ENCODE data around the gene EXPH5.

The EXPH5 gene

DNA sequence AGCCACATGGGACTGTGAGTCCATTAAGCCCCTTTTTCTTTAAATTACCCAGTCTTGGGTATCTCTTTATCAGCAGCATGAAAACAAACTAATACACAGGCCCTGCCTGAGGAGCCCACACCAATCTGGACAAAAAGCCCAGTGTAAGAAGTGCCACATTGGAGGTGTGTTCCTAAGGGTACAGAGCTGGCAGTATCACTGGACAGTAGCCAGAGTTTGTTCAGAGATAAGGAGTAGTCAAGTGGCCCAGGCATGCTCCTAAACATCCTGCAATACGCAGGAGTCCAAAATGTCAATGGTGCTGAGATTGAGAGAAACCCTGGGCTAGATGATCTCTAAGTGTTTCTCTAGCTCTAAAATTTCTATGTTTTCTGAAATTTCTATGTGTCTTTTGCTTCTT lies 68.4 kb downstream of the EXPH5 start:
- in situ Hi-C loops (cut with HindIII; ENCODE audit: low sequenced_read_pairs), result no loop called here

DNA sequence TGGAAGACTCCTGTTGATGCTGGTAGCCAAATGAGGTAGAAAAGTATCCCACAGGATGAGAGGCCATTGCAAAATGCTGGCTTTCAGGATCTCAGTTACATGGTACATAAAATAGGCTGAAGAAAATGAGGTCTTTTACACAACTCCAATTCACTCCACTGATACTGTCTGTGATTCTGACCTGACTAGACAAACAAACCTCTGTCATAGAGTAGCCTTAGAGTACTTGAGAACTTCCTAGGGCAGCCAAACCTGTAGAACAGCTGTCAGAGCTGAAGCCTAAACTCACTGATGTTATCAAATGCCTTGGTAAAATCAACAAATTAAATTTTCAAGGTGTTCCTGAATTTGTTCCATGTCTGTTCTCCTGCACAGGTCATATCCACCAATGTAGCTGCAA lies 69.1 kb downstream of the EXPH5 start:
- in situ Hi-C loops (cut with HindIII; ENCODE audit: low sequenced_read_pairs), result no loop called here

DNA sequence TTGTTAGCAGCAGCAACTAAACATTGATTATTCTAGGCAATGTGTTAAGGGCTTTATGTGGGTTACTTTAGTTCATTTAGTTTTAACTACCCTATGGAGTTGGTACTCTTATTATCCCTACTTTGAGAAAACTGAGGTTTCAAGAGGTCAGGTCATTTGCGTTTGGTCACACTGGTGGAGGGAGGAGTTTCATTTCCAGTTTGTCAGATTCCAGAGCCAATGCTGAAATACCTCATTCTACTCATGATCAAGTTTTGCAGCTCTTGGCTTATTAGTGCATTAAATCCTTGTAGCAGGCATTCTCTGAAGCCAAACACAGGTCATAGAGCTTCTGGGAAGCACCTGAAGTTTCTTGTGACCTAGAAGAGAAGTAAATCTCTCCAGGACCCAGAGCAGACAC lies 71.2 kb downstream of the EXPH5 start:
- in situ Hi-C loops (cut with HindIII; ENCODE audit: low sequenced_read_pairs), result no loop called here

DNA sequence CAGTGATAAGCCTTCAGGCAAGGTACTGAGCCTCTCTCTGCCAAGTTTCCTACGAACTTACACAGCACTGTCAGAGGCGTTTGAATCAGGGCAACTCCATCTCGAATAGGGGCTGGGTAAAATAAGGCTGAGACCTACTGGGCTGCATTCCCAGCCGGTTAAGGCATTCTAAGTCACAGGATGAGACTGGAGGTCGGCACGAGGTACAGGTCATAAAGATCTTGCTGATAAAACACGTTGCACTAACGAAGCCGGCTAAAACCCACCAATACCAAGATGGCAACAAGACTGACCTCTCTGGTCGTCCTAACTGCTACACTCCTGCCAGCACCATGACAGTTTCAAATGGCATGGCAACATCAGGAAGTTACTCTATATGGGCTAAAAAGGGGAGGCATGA lies 75.0 kb downstream of the EXPH5 start:
- in situ Hi-C loops (cut with HindIII; ENCODE audit: low sequenced_read_pairs), result no loop called here

DNA sequence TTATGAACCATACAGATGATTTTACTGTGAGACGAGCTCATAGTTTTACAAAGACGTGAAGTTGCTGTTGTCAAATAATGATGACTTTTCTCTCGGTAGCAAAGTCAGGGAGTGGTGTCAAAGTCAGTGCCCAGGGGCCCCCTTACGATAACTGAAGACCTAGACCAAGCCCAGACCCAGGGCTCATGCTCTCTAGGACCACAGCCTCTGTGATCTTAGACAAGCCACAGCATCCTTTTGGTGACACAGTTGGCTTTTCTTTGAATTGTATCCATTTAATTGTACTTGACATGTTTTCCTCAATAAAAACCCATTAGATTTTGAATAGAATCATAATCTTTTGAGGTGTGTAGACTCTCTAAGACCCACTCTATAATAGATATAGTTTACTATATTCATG lies 77.4 kb downstream of the EXPH5 start:
- in situ Hi-C loops (cut with HindIII; ENCODE audit: low sequenced_read_pairs), result no loop called here

DNA sequence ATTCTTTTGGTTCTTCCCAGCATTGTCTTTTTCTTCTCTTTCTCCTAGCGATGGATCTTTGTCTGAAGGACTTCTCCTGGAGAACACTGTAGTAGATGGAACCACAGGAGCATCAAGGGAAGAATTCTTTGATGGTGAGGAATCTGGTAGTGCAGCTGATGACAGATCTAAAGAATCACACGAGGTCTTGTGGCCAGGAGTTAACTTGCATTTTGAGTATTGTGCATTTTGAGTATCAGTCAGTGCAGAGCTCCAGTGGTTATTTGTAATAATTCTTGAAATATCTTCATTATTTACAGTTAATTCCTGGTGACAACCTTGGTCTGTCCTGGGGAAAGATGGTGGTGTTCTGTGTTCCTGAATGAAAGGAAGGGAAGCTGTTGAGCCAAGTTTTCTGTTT lies 80.9 kb downstream of the EXPH5 start:
- in situ Hi-C loops (cut with HindIII; ENCODE audit: low sequenced_read_pairs), result no loop called here

DNA sequence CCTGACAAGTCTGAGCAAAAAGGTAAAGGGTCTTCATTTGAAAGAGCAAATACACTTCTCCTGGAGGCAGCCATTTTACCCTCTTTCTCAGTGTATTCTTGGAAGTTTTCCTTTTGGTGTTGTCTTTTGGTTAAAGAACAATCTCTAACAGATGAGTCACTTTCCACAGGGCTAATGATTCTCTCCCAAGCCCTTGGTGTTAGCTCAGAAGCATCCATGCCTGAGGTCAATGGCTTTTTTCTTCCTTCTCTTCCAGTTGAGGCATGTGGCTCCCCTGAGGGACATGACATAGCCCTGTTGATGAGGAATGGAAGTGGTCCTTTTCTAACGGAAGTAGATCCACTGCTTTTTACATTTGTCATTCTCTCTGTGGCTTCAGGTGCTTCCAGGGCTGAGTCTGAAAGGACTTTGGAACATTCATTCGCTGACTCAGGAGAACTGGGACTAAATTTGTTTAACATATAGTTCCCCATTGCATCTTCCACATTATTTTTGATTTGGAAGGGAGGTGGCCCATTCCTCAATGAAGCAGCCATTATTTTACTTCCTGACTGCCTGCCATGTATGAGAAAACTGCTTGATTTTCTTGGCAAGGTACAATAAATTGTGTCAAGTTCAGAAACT lies 81.6 kb downstream of the EXPH5 start:
- in situ Hi-C loops (cut with HindIII; ENCODE audit: low sequenced_read_pairs), result no loop called here

DNA sequence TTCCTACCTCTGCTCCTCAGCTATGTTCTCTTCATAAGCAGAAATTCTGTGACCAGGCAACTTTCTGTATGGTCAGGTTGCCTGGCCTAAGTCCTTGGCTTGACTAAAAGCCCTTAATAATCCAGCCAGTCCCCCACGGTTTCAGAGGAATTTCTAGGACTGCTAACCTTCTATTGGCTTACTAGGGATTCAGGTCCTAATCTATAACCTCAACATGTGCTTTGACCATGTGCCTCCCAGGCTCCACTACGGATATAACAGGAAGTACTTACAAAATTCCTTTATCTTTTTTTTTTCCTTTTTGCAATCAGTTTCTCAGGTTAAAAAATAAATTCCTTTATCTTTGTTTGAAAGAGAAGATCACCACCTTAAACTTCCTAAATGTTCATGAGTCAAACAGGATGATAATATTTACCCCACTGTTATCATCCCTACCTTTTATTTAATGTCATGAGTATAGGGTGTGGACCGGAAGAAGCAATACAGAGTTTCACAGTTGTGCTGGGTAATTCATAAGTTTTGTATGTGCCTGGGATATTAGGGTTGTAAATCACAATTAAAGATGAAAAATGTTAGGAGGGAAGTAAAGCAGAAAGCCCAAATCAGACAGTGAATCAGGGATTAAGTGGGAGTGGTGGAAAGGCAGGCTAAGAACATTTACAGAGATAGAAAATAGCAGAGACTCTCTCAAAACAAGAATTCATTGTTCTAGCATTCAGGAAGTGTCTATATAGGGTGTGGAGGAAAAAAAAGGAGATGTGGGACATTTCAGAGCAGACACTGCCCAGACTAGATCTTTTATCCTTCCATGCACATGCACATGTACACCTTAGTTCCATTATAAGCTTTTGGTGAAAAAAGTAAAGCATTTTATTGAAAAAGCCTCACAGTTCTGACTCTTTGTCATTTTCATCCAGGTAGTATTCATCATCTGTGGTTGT lies 84.6 kb downstream of the EXPH5 start:
- in situ Hi-C loops (cut with HindIII; ENCODE audit: low sequenced_read_pairs), result no loop called here

DNA sequence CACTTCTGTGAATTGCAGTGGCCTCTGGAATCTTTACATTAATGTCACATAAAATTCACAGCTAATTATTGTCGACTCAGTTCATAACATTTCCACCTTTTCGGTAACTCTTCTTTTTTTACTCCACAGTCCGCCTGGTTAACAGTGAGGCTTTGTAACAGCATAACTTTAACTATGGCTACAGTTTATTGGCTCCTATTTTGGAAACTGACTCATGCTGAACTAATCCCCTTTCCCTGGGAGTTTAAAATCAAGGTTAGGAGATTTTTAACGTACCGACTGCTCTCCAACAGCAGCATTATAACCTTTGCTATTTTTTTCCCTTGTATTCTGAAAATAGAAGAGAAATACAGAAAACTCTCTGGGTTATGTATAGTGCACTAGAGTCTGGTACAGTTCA lies 92.2 kb downstream of the EXPH5 start:
- in situ Hi-C loops (cut with HindIII; ENCODE audit: low sequenced_read_pairs), result no loop called here

DNA sequence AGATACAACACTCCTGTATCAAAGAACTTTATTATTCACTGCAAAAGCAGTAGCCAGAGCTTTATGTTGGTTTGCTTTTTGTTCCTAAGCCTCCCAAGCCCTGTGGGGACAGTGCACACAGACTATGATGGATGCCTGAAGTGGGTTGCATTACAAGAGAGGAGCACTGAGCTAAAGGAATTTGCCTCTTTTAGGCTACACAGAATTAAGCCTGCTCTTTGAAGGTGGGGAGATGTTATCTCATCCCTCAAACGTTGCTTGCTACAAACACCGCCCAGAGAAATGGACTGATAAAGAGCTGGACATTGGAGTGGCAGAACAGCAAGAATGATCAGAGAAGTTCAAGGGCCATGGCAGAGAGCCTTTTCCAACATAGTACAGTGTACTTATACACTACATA lies 92.8 kb downstream of the EXPH5 start:
- in situ Hi-C loops (cut with HindIII; ENCODE audit: low sequenced_read_pairs), result no loop called here

DNA sequence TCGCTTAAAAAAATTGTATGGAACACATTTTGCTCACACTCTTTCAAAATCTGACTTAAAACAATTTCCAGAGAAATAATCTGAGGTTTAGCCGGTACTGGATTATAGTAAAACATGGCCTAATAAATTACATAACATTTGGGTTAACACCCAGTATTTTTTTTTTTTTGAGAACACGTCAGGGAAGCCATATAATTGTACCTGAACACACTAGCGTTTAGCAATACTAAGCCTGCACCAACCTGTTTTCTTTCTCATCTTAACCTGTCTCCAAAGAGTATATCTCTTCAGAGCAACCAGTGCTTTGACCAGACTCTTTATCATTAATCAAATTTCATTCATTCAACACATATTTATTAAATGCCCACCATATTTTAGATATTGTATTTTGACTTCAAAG lies 93.4 kb downstream of the EXPH5 start:
- in situ Hi-C loops (cut with HindIII; ENCODE audit: low sequenced_read_pairs), result no loop called here

DNA sequence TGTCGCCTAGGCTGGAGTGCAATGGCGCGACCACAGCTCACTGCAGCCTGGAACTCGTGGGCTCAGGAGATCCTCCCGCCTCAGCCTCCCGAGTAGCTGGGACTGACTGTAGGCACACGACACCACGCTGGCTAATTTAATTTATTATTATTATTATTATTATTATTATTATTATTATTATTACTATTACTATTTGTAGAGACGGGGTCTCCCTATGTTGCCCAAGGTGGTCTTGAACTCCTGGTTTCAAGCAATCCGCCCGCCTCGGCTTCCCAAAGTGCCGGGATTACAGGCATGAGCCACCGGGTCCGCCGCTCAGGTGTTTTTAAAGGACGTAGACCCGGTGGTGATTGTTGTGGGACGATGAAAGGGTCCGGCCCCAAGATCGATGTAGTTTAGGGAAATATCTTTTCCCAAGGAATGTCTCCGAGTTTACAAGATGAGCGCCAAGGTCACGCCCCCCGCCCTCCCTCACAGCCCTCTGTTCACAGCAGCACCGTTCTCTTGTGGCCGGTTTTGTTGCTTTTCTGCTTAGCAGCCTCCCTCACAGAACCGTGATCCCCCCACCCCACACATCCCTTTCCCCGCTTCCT lies 94.7 kb downstream of the EXPH5 start:
- in situ Hi-C loops (cut with HindIII; ENCODE audit: low sequenced_read_pairs), result no loop called here

DNA sequence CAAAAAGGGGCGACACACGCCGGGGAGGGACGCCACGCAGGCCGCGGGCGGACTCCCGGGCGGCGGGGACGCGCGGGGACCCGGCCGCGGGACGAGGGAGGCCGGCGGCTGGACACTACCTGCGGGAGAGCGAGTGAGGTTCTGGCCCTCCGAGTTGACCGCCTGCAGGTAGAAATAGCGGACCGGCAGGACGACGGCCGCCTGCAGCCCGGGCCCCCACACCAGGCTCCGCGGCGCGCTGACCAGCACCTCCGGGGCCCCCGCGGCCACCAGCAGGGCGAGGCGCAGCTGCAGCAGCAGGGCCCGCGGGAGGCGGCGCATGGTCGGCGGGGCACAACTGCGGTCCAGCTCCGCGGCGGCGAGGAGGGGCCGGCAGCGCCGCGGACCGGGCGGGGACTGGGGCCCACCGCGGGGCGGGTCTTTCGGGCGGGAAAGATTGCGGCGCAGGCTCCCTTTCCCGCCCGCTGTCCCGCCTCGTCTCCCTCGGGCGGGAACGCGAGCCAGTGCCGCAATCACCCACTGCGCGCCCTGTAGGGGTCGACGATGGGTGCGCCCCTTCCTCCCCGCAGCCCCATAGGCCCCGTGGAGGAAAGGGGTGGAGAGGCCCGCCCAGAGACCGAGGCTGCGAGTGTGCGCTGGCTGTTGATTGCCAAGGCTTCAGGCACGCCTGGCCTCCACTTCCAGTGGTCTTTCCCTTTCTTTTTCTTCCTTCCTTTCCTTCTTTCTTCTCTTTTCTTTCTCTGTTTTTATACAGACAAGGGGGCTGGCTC lies 95.3 kb downstream of the EXPH5 start, which contains the start of gene POGLUT3:
POGLUT3 (minus strand) TSS at position 339 of the 770 bp plus-strand sequence; CDS start at position 321, 18 bp downstream.
- in situ Hi-C loops (cut with HindIII; ENCODE audit: low sequenced_read_pairs), result no loop called here

DNA sequence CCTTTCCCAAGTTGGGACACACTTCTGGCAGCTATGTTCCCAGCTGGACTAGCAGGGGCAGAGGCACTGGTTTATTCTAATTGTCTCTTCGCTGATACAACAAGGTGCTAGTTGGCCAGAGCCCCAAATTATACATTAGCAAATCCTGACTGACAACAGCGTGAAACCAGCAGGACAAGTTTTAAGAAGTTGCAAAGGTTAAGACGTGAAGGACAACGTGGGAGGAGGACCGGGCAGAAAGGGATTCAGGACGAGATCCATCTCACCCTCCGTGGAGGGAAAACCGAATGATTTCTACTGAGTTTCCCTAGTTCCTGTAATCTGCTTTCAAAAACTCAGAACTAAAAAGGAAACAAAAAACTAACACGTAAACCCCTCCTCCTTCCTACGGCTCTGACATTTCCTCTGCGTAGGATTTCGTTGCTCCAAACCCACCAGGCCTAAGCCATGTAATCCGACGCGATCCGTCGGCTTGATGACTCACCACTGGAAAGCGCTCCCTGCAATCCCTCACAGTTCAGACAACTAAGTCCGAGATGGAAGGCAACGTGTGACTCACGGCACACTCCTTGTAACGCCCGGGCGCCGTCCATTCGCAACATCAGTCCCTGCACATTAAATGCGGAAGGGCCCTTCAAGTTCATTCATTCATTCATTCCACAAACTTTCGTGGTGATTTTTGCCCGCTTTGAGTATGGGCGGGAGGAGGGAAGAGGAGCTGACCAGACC lies 96.1 kb downstream of the EXPH5 start:
- in situ Hi-C loops (cut with HindIII; ENCODE audit: low sequenced_read_pairs), result no loop called here

DNA sequence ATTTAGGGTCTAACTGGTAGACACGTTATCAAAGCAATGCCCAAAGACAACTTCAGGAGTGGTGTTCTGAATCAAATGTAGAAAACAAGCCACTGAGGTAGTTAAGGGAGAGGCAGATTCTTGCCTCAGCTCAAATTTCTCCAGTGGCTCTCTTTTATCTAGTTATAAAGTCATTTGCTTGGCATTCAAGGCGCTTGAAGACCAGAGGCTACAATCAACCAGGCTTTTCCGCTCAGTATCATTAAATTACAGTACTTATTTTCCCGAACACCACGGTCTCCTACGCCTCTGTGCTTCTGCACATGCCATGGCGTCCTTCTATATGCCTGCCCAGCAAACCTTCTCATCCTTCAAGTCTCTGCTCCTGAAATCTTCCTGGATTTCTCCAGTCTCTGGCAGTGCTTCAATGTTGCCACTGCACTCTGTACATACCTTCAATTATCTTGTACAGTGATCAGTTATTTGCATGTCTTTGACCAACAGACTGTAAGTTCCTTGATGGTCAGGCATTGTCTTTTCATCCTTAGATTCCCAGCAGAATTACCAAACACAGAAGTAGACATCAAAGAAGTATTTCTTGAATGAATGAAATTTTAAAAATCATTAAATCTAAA lies 96.8 kb downstream of the EXPH5 start:
- in situ Hi-C loops (cut with HindIII; ENCODE audit: low sequenced_read_pairs), result no loop called here

DNA sequence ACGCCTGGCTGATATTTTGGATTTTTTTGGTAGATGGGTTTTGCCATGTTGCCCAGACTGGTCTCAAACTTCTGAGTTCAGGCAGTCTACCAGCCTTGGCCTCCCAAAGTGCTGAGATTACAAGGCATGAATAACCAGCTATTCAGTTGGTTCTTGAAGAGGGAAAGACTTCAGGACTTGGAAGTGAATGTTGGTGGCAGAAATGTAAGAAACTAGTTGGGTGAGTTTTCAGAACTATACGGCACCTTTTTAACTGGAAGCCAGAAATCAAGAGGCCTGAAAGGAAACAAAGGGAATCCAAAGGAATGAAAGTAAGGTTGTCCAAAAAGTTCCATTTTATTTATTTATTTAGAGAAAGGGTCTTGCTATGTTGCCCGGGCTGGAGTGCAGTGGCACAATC lies 98.2 kb downstream of the EXPH5 start:
- in situ Hi-C loops (cut with HindIII; ENCODE audit: low sequenced_read_pairs), result no loop called here

DNA sequence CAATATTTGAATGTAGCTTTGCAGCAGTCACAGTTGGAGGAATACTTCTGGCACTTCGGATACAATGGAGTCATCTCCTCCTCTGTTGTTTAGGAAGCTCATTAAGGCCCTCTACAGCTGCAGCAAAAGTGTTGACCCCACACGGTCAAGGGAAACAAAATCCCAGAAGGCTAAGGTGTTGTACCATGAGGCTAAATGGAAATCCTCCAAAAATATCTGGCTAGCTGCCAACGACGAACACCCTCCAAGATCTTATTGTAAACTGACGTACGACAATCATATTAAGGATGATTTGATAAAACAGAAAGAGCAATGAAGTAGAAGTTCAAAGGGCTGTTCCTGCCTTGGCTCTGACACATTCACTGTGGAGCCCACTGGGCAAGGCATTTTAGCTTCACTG lies 99.4 kb downstream of the EXPH5 start:
- in situ Hi-C loops (cut with HindIII; ENCODE audit: low sequenced_read_pairs), result no loop called here

DNA sequence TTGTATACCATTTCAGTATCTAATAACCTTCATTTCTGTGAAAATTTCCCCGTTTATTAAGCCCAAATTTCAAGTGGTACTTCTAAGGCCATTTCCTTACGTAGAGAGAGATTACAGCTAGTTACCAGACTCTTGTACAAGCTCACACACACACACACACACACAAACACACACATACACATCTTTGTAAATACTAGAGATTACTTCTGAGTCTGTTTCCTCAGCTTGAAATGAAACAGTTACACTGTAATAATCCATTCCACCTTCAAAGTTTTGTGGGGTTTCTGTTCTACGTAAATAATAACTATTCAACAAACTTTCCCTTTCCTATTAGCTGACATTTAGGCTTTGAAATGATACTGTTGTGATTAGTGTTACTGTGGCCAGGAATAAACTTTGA lies 101.6 kb downstream of the EXPH5 start:
- in situ Hi-C loops (cut with HindIII; ENCODE audit: low sequenced_read_pairs), result no loop called here

DNA sequence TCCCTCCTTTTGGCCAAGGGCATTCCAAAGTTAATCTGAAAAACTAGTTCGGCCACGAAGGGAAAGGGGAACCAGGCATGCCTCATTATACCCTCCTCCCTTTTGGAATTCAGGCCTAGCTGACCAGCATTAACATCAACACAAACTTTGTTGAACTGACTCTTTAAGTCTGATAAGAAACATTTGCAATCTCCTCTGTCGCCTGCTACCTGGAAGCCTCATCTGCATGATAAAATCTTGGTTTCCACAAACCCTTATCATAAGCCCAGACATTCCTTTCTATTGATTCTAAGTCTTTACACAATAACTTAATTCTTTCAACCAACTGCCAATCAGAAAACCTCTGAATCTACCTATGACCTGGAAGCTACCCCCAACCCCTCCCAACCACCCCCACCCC lies 106.7 kb downstream of the EXPH5 start:
- in situ Hi-C loops (cut with HindIII; ENCODE audit: low sequenced_read_pairs), result no loop called here

DNA sequence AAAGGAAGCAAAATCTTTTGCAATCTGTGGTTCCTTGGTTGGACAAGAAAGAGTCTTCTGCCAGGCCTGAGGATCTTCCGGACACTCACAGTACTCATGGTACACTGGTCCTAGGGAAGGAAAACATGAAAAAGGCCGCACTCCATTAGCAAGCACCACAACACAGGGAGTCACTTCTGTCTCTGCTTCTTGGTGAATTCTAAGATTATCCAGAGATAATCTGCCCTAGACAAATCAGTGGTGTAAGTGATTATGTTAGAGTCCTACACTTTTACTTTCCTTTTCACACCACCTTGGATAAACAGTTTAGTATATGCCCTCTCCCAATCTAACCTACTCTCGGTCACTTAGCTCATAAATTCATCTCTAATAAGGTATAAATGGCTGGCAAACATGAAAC lies 107.2 kb downstream of the EXPH5 start:
- in situ Hi-C loops (cut with HindIII; ENCODE audit: low sequenced_read_pairs), result no loop called here

Measured in endothelial cell of hepatic sinusoid (primary cell).